ENCODE results near the gene SFMBT2. TPM values are rescaled to one million over a fixed set of nuclear protein-coding genes. Genes with fewer than 3 reads are reported as not detected.
A peak's percentile ranks its signal among the peaks of the same experiment; 100 is the strongest.

Gene SFMBT2
- total and polyA plus RNA-seq, 4 donors = 2.9 to 11.0 (median 6.5) TPM

DNA sequence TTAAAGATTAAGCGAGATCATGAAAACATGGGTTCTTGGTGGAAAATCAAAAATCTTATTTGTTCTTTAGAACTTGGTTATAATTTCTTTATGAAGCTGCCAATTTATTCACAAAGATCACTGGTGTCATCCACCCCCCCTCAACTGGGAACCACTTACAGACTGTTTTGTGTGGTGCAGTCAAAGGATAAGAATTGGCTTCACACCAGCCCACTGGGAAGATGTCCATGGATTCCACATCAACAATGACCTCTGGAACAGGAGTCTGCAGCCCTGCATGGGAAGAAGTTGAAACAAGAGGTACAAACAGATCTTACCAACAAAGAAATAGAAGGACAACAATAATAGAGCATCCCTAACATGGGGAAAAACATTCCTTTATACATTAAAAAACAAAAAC, 205.2 kb downstream of the SFMBT2 start:
- Histone ChIP-seq H3K27me3 (ENCODE audit: control insufficient read depth in 3 of 3, insufficient read depth in 3 of 3, low read length in 2 of 3) (no peaks in the 10 kb centered on the region), H3K4me1 (ENCODE audit: control insufficient read depth in 5 of 5, insufficient read depth in 5 of 5, low read length in 5 of 5) (peaks cover 0 to 6% (median 0%) of the 10 kb centered on the region in 5 donors), H3K36me3 (ENCODE audit: control insufficient read depth in 4 of 4, insufficient read depth in 4 of 4, low read length in 4 of 4) (peaks cover 0 to 20% (median 0%) of the 10 kb centered on the region in 4 donors), H3K9ac (ENCODE audit: insufficient read depth in 1 of 2, low read length in 2 of 2) (no peak overlapping the region), H3K27ac (ENCODE audit: low read depth in 1 of 2, low read length in 1 of 2) (no peak overlapping the region), H3K4me3 (no peak overlapping the region), H3K9me3 (ENCODE audit: control insufficient read depth in 4 of 4, insufficient read depth in 3 of 4, low read length in 3 of 4) (no peaks in the 10 kb centered on the region)
- 48 to 85% methylated on average over 1 of the region's 1 CpG for WGBS, 2 donors
- TF ChIP-seq, protein P1, sequence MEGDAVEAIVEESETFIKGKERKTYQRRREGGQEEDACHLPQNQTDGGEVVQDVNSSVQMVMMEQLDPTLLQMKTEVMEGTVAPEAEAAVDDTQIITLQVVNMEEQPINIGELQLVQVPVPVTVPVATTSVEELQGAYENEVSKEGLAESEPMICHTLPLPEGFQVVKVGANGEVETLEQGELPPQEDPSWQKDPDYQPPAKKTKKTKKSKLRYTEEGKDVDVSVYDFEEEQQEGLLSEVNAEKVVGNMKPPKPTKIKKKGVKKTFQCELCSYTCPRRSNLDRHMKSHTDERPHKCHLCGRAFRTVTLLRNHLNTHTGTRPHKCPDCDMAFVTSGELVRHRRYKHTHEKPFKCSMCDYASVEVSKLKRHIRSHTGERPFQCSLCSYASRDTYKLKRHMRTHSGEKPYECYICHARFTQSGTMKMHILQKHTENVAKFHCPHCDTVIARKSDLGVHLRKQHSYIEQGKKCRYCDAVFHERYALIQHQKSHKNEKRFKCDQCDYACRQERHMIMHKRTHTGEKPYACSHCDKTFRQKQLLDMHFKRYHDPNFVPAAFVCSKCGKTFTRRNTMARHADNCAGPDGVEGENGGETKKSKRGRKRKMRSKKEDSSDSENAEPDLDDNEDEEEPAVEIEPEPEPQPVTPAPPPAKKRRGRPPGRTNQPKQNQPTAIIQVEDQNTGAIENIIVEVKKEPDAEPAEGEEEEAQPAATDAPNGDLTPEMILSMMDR (IDR thresholded peaks at IDR 0.05; ENCODE audit: control extremely low read depth, extremely low read depth) = no peak
- peak in 2 of 3 donors; percentile 5 to 43 for DNase-seq
- ATAC-seq (ENCODE audit: insufficient read depth, low FRiP score) = no peak

DNA sequence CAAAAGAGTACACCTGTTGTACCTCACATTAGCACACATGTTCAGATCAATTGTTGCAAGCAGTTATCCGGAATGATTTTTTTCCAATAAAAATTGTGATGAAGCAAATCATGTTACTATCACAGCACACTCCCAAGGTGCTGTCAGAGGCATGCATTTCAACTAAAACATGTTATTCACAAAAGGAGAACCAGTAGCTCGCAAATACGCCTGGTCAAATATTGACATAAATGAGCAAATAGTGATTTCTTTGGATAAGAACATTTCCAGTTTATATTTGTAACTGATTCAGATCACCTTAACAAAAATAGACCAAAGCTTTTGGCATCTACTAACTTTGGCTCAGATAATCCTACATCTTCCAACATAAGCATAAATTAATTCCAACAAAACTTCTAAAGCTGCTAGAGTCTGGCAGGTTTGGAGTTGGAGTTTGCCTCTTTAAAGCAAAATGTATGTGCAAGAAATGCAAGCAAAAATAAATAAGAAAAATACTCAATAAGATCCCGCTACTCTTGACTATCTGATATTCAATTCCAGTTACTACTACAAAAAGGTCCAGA, 208.0 kb downstream of the SFMBT2 start:
- 72 to 78% methylated on average over 4 of the region's 4 CpGs for WGBS, 2 donors
- H3K9ac ChIP-seq (ENCODE audit: insufficient read depth in 1 of 2, low read length in 2 of 2) = no peak overlapping the region
- H3K36me3 ChIP-seq (ENCODE audit: control insufficient read depth in 4 of 4, insufficient read depth in 4 of 4, low read length in 4 of 4) = peaks cover 0 to 33% (median 1%) of the 10 kb centered on the region in 4 donors
- no peaks in the 10 kb centered on the region for H3K27me3 ChIP-seq (ENCODE audit: control insufficient read depth in 3 of 3, insufficient read depth in 3 of 3, low read length in 2 of 3)
- H3K27ac ChIP-seq (ENCODE audit: low read depth in 1 of 2, low read length in 1 of 2) = no peak overlapping the region
- DNase-seq (peak in 1 of 3 donors; percentile 40), ATAC-seq (ENCODE audit: insufficient read depth, low FRiP score) (no peak)
- H3K9me3 ChIP-seq (ENCODE audit: control insufficient read depth in 4 of 4, insufficient read depth in 3 of 4, low read length in 3 of 4) = no peaks in the 10 kb centered on the region
- TF ChIP-seq, protein P1 (IDR thresholded peaks at IDR 0.05; ENCODE audit: control extremely low read depth, extremely low read depth) = no peak
- no peak overlapping the region for H3K4me3 ChIP-seq
- peaks cover 0 to 6% (median 0%) of the 10 kb centered on the region in 5 donors for H3K4me1 ChIP-seq (ENCODE audit: control insufficient read depth in 5 of 5, insufficient read depth in 5 of 5, low read length in 5 of 5)

DNA sequence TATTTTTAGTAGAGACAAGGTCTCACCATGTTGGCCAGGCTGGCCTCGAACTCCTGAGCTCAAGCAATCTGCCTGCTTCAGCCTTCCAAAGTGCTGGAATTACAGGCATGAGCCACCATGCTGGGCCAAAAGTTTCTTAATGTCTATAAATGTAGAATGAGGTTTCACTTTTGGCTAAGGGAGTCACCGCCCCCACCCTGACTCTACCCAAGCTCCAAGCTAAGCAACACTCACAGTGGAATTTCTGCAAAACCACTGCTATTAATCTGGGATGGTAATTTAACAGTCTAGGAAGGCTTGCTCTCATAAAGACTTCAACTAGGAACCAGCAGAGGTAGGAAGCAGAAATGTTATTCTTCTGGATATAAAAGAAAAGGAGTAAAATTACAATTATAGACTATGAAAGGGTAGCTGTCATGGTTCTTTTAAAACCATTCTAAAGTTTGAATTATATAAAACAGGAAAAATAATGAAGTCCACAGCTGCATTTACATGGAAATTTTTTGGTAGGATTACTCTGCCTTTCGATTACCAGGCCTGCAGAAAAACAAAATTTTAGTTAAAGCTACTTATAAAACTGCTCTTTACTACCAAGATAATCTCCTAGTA, 211.6 kb downstream of the SFMBT2 start:
- Histone ChIP-seq H3K9ac (ENCODE audit: insufficient read depth in 1 of 2, low read length in 2 of 2) (no peak overlapping the region), H3K4me1 (ENCODE audit: control insufficient read depth in 5 of 5, insufficient read depth in 5 of 5, low read length in 5 of 5) (peaks cover 0 to 1% (median 0%) of the 10 kb centered on the region in 5 donors), H3K9me3 (ENCODE audit: control insufficient read depth in 4 of 4, insufficient read depth in 3 of 4, low read length in 3 of 4) (peaks cover 0 to 9% (median 3%) of the 10 kb centered on the region in 4 donors), H3K4me3 (no peak overlapping the region), H3K27ac (ENCODE audit: low read depth in 1 of 2, low read length in 1 of 2) (no peak overlapping the region), H3K27me3 (ENCODE audit: control insufficient read depth in 3 of 3, insufficient read depth in 3 of 3, low read length in 2 of 3) (no peaks in the 10 kb centered on the region), H3K36me3 (ENCODE audit: control insufficient read depth in 4 of 4, insufficient read depth in 4 of 4, low read length in 4 of 4) (peaks cover 0 to 54% (median 12%) of the 10 kb centered on the region in 4 donors)
- TF ChIP-seq, protein P1 (IDR thresholded peaks at IDR 0.05; ENCODE audit: control extremely low read depth, extremely low read depth) = no peak
- DNase-seq = no peak
- WGBS, 2 donors = 78 to 91% methylated on average over 3 of the region's 3 CpGs
- ATAC-seq (ENCODE audit: insufficient read depth, low FRiP score) = no peak

Measured in lung (tissue), 12 donors.